NB4 (cell line): ENCODE data around the gene ZNF639.

Source experiments
- CTCF ChIP-seq: IDR thresholded peaks from one replicate; pipeline ENCODE4 v1.5.1; 2012; ENCODE audit warnings: low read depth, low read length
- MAX ChIP-seq: IDR thresholded peaks from 2 replicates; pipeline ENCODE4 v1.6.1; 2011; ENCODE audit warnings: low read depth, low read length
- MYC ChIP-seq: IDR thresholded peaks from 2 replicates; pipeline ENCODE4 v1.6.1; 2011; ENCODE audit warnings: low read depth, low read length
- POLR2A ChIP-seq: IDR thresholded peaks from 2 replicates; pipeline ENCODE4 v1.6.1; 2011; ENCODE audit warnings: mild to moderate bottlenecking; ENCODE audit not compliant: insufficient read length; ENCODE audit errors: extremely low read depth

- no peak for TF ChIP-seq CTCF
- TF ChIP-seq POLR2A, result no peak
- no peak for TF ChIP-seq MAX
- TF ChIP-seq MYC, result no peak
These were observed 20.7 kb upstream of the ZNF639 start for GRCh38 chr3:179302111-179302510.
